ENCODE measurements around the gene KIAA0825. TPM values are rescaled to one million over a fixed set of nuclear protein-coding genes. Genes with fewer than 3 reads are reported as not detected.

The KIAA0825 gene
- total RNA-seq, 1 donor from 2014 or later, result 2.0 TPM

DNA sequence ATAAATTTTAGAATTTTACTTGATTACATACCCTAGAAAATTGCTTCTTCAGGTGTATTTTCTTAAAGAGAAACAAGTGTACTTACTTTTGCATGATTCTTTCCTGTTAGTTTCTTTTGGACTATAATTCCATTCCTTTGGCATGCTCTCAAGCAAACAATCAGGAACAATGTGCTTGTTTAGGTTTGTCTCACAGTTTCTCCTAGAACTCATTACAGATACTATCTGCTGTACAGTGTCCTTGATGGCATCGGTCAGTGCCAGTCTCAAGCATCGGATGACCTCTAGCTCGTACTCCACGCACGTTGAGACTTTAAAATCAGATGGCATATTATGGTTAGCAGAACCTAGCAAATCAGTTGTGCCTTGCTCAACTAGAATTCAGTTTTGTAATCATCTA, 214.9 kb downstream of the KIAA0825 start:
- DNase-seq (ENCODE audit: low spot score), result no peak
- no peaks in the 10 kb centered on the region for H3K36me3 Mint-ChIP-seq (ENCODE audit: low read depth, unreplicated experiment)
- H3K27me3 Mint-ChIP-seq (ENCODE audit: unreplicated experiment), result no peaks in the 10 kb centered on the region
- H3K4me1 Mint-ChIP-seq (ENCODE audit: unreplicated experiment), result no peaks in the 10 kb centered on the region
- H3K9me3 Mint-ChIP-seq (ENCODE audit: unreplicated experiment), result no peaks in the 10 kb centered on the region
- H3K27ac Mint-ChIP-seq (ENCODE audit: unreplicated experiment), result no peak overlapping the region
- TF ChIP-seq, protein P1, sequence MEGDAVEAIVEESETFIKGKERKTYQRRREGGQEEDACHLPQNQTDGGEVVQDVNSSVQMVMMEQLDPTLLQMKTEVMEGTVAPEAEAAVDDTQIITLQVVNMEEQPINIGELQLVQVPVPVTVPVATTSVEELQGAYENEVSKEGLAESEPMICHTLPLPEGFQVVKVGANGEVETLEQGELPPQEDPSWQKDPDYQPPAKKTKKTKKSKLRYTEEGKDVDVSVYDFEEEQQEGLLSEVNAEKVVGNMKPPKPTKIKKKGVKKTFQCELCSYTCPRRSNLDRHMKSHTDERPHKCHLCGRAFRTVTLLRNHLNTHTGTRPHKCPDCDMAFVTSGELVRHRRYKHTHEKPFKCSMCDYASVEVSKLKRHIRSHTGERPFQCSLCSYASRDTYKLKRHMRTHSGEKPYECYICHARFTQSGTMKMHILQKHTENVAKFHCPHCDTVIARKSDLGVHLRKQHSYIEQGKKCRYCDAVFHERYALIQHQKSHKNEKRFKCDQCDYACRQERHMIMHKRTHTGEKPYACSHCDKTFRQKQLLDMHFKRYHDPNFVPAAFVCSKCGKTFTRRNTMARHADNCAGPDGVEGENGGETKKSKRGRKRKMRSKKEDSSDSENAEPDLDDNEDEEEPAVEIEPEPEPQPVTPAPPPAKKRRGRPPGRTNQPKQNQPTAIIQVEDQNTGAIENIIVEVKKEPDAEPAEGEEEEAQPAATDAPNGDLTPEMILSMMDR (IDR thresholded peaks at IDR 0.05; ENCODE audit: unreplicated experiment), result no peak
- H3K4me3 Mint-ChIP-seq (ENCODE audit: unreplicated experiment), result no peak overlapping the region

DNA sequence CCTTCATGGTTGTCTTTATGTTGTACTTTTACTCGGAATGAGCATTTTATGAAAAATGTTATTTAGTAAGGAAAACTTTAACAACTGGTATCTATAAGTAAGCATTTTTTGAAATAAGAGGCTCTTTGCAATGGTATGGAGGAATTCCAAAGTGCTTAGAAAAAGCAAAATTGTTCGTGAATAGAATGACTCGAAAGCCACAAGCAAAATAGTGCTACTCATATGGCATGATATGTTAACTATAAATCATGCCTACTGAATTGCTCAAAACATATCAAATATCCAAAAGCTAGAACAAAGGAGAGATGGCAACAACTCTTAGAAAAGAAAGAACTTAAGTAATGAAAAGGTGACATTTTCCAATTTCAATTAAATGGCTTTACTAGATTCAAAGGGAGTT, 216.3 kb downstream of the KIAA0825 start:
- Mint-ChIP-seq H3K9me3 (ENCODE audit: unreplicated experiment) (no peaks in the 10 kb centered on the region), H3K36me3 (ENCODE audit: low read depth, unreplicated experiment) (no peaks in the 10 kb centered on the region), H3K27ac (ENCODE audit: unreplicated experiment) (no peak overlapping the region), H3K4me1 (ENCODE audit: unreplicated experiment) (no peaks in the 10 kb centered on the region), H3K27me3 (ENCODE audit: unreplicated experiment) (no peaks in the 10 kb centered on the region), H3K4me3 (ENCODE audit: unreplicated experiment) (no peak overlapping the region)
- no peak for DNase-seq (ENCODE audit: low spot score)
- TF ChIP-seq, protein P1 (IDR thresholded peaks at IDR 0.05; ENCODE audit: unreplicated experiment), result no peak

DNA sequence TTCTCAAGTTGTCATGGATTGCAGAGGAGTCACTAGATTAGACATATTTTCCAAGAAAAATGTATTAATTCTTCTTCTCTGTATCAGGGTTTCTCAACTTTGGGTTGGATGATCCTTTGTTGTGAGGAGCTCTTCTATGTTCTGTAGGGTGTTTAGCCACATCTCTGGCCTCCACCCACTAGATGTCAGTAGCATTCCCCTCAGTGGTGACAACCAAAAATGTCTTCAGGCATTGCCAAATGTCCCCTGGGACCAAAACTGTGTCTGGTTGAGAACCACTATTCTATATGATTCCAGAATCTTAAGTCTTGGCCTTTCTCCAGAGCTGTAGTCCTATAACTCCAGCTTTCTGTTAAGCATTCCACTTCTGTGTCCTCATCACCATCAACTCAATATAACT, 220.9 kb downstream of the KIAA0825 start:
- H3K4me1 Mint-ChIP-seq (ENCODE audit: unreplicated experiment), result no peaks in the 10 kb centered on the region
- no peaks in the 10 kb centered on the region for H3K9me3 Mint-ChIP-seq (ENCODE audit: unreplicated experiment)
- TF ChIP-seq, protein P1 (IDR thresholded peaks at IDR 0.05; ENCODE audit: unreplicated experiment), result no peak
- DNase-seq (ENCODE audit: low spot score), result no peak
- no peaks in the 10 kb centered on the region for H3K36me3 Mint-ChIP-seq (ENCODE audit: low read depth, unreplicated experiment)
- H3K4me3 Mint-ChIP-seq (ENCODE audit: unreplicated experiment), result no peak overlapping the region
- no peak overlapping the region for H3K27ac Mint-ChIP-seq (ENCODE audit: unreplicated experiment)
- no peaks in the 10 kb centered on the region for H3K27me3 Mint-ChIP-seq (ENCODE audit: unreplicated experiment)

DNA sequence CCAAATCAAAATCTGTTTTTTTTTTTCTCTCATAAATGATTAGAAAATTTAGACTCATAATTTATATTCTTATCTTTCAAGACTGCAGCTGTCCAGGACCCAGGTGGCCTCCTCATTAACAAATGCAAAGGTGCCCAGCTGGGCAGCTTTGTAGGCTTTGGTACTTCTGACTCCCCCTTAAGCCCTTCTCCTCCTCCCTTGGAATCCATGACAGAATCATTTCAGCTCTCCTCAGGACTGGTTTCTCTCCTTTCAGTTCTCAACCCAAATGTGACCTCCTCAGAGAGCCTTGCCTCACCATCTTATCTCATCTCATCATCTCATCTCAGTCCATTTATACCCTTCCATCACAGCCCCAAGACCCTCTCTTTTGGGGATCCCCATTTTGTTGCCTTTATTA, 221.7 kb downstream of the KIAA0825 start:
- Mint-ChIP-seq H3K27ac (ENCODE audit: unreplicated experiment) (no peak overlapping the region), H3K36me3 (ENCODE audit: low read depth, unreplicated experiment) (no peaks in the 10 kb centered on the region), H3K4me3 (ENCODE audit: unreplicated experiment) (no peak overlapping the region), H3K4me1 (ENCODE audit: unreplicated experiment) (no peaks in the 10 kb centered on the region), H3K9me3 (ENCODE audit: unreplicated experiment) (no peaks in the 10 kb centered on the region), H3K27me3 (ENCODE audit: unreplicated experiment) (no peaks in the 10 kb centered on the region)
- no peak for DNase-seq (ENCODE audit: low spot score)
- TF ChIP-seq, protein P1 (IDR thresholded peaks at IDR 0.05; ENCODE audit: unreplicated experiment), result no peak

DNA sequence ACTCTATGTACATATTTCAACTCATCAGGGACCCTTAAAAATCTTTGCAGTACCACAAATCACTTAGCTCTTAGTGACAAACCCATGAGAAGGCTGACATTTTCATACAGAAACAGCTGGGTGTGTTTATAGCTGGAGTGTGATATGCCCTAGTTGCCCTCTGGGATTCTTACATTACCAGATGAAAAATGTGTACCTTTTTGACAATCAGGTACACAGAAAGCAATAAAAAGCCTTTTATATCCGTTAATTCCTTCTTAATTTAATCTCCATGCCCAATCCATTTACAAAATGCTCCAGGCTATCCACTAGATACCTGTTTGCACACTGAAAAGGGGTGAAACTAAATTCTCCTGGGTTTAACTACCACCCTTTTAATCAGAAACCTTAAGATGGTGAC, 222.9 kb downstream of the KIAA0825 start:
- Mint-ChIP-seq H3K36me3 (ENCODE audit: low read depth, unreplicated experiment) (no peaks in the 10 kb centered on the region), H3K27ac (ENCODE audit: unreplicated experiment) (no peak overlapping the region), H3K9me3 (ENCODE audit: unreplicated experiment) (no peaks in the 10 kb centered on the region), H3K4me3 (ENCODE audit: unreplicated experiment) (no peak overlapping the region), H3K4me1 (ENCODE audit: unreplicated experiment) (no peaks in the 10 kb centered on the region), H3K27me3 (ENCODE audit: unreplicated experiment) (no peaks in the 10 kb centered on the region)
- DNase-seq (ENCODE audit: low spot score), result no peak
- TF ChIP-seq, protein P1 (IDR thresholded peaks at IDR 0.05; ENCODE audit: unreplicated experiment), result no peak
